Transverse colon (tissue), 4 donors: ENCODE measurements around the gene RABEP1.

ENCODE experiments used
- CTCF ChIP-seq, 5 experiments: fragments of 200-600 bp in 3 of 5; fragments of 450-650 bp in 2 of 5; sonication (generic) in 3 of 5; IDR thresholded peaks; 1 replicate in 2 of 5; 2 replicates in 3 of 5; pipeline ENCODE4 v1.5.1; 2016 to 2017; ENCODE audit warnings: antibody characterized with exemption in 5 of 5, inconsistent platforms in 3 of 5, mild to moderate bottlenecking in 2 of 5, moderate library complexity in 1 of 5
- EP300 ChIP-seq: sonication (generic); formaldehyde crosslinking; IDR thresholded peaks from one replicate; pipeline ENCODE4 v1.6.1; 2017; ENCODE audit warnings: antibody characterized with exemption, low read depth
- POLR2A ChIP-seq: fragments of 450-650 bp; IDR thresholded peaks from one replicate; pipeline ENCODE4 v1.6.1; 2016; ENCODE audit warnings: antibody characterized with exemption, mild to moderate bottlenecking, moderate library complexity
- POLR2AphosphoS5 ChIP-seq, 3 donors: sonication (generic); formaldehyde crosslinking; IDR thresholded peaks; one replicate each; pipeline ENCODE4 v1.6.1; 2016; ENCODE audit warnings: antibody characterized with exemption in 3 of 3

- TF ChIP-seq CTCF (IDR thresholded peaks at IDR 0.05), result no peak
- no peak for TF ChIP-seq EP300
- no peak for TF ChIP-seq POLR2A
- TF ChIP-seq POLR2AphosphoS5 (IDR thresholded peaks at IDR 0.05), result no peak
These were observed 143.7 kb downstream of the RABEP1 start for GRCh38 chr17:5425826-5426225.
